ENCODE data around the gene TOX2.

The TOX2 gene

GRCh38 chr20:43991261-43991660, 76.6 kb downstream of the TOX2 start:
- in situ Hi-C loops (cut with HindIII; ENCODE audit: low sequenced_read_pairs), result no loop called here

GRCh38 chr20:43991982-43992381, 77.3 kb downstream of the TOX2 start:
- in situ Hi-C loops (cut with HindIII; ENCODE audit: low sequenced_read_pairs), result no loop called here

- in situ Hi-C loops (cut with HindIII; ENCODE audit: low sequenced_read_pairs), result no loop called here
Measured at GRCh38 chr20:43992885-43993284, 78.2 kb downstream of the TOX2 start.

- in situ Hi-C loops (cut with HindIII; ENCODE audit: low sequenced_read_pairs), result no loop called here
Measured at GRCh38 chr20:43993560-43993959, 78.9 kb downstream of the TOX2 start.

- in situ Hi-C loops (cut with HindIII; ENCODE audit: low sequenced_read_pairs), result no loop called here
Measured at GRCh38 chr20:43994486-43995100, 79.9 kb downstream of the TOX2 start.

GRCh38 chr20:43995645-43996044, 81.0 kb downstream of the TOX2 start:
- in situ Hi-C loops (cut with HindIII; ENCODE audit: low sequenced_read_pairs), result no loop called here

- in situ Hi-C loops (cut with HindIII; ENCODE audit: low sequenced_read_pairs), result no loop called here
Measured at GRCh38 chr20:43996240-43996930, 81.7 kb downstream of the TOX2 start.

- in situ Hi-C loops (cut with HindIII; ENCODE audit: low sequenced_read_pairs), result no loop called here
Measured at GRCh38 chr20:43999848-44000247, 85.2 kb downstream of the TOX2 start.

- in situ Hi-C loops (cut with HindIII; ENCODE audit: low sequenced_read_pairs), result no loop called here
Measured at GRCh38 chr20:44001667-44002596, 87.3 kb downstream of the TOX2 start.

GRCh38 chr20:44002861-44003260, 88.2 kb downstream of the TOX2 start:
- in situ Hi-C loops (cut with HindIII; ENCODE audit: low sequenced_read_pairs), result no loop called here

GRCh38 chr20:44003609-44004008, 89.0 kb downstream of the TOX2 start:
- in situ Hi-C loops (cut with HindIII; ENCODE audit: low sequenced_read_pairs), result no loop called here

GRCh38 chr20:44004306-44004915, 89.8 kb downstream of the TOX2 start:
- in situ Hi-C loops (cut with HindIII; ENCODE audit: low sequenced_read_pairs), result no loop called here

GRCh38 chr20:44005661-44006060, 91.0 kb downstream of the TOX2 start:
- in situ Hi-C loops (cut with HindIII; ENCODE audit: low sequenced_read_pairs), result no loop called here

- in situ Hi-C loops (cut with HindIII; ENCODE audit: low sequenced_read_pairs), result no loop called here
Measured at GRCh38 chr20:44006126-44006525, 91.5 kb downstream of the TOX2 start.

GRCh38 chr20:44006578-44006977, 91.9 kb downstream of the TOX2 start:
- in situ Hi-C loops (cut with HindIII; ENCODE audit: low sequenced_read_pairs), result no loop called here

- in situ Hi-C loops (cut with HindIII; ENCODE audit: low sequenced_read_pairs), result no loop called here
Measured at GRCh38 chr20:44008806-44009678, 94.4 kb downstream of the TOX2 start.

GRCh38 chr20:44009679-44009992, 95.0 kb downstream of the TOX2 start:
- in situ Hi-C loops (cut with HindIII; ENCODE audit: low sequenced_read_pairs), result no loop called here

- in situ Hi-C loops (cut with HindIII; ENCODE audit: low sequenced_read_pairs), result no loop called here
Measured at GRCh38 chr20:44010162-44010704, 95.6 kb downstream of the TOX2 start.

GRCh38 chr20:44011251-44011940, 96.7 kb downstream of the TOX2 start:
- in situ Hi-C loops (cut with HindIII; ENCODE audit: low sequenced_read_pairs), result no loop called here

Data from endothelial cell of hepatic sinusoid (primary cell).